GM13976 (cell line): ENCODE measurements around the gene QDPR.
A peak's percentile ranks its signal among the peaks of the same experiment; 100 is the strongest.

Source experiments
- DNase-seq: peaks from one replicate; pipeline ENCODE4 v3.0.0; 2012; ENCODE audit warnings: low spot score
- in situ Hi-C: fragments of 300-500 bp; cut with MboI; formaldehyde crosslinking; loops from one replicate; pipeline ENCODE4 v1.12.0; 2022; ENCODE audit warnings: low sequenced_read_pairs, mixed read lengths, inconsistent platforms; ENCODE audit not compliant: unreplicated experiment
- TF ChIP-seq, protein P1 (sequence below): IDR thresholded peaks from 2 replicates; pipeline ENCODE4 v1.5.1; 2012; ENCODE audit warnings: borderline replicate concordance, mild to moderate bottlenecking; ENCODE audit not compliant: insufficient read depth; ENCODE audit errors: extremely low read depth, missing control alignments, control extremely low read depth

The QDPR gene

GRCh38 chr4:17489123-17489522 lies 22.8 kb downstream of the QDPR start:
- TF ChIP-seq, protein P1, sequence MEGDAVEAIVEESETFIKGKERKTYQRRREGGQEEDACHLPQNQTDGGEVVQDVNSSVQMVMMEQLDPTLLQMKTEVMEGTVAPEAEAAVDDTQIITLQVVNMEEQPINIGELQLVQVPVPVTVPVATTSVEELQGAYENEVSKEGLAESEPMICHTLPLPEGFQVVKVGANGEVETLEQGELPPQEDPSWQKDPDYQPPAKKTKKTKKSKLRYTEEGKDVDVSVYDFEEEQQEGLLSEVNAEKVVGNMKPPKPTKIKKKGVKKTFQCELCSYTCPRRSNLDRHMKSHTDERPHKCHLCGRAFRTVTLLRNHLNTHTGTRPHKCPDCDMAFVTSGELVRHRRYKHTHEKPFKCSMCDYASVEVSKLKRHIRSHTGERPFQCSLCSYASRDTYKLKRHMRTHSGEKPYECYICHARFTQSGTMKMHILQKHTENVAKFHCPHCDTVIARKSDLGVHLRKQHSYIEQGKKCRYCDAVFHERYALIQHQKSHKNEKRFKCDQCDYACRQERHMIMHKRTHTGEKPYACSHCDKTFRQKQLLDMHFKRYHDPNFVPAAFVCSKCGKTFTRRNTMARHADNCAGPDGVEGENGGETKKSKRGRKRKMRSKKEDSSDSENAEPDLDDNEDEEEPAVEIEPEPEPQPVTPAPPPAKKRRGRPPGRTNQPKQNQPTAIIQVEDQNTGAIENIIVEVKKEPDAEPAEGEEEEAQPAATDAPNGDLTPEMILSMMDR = no peak
- in situ Hi-C loops = no loop called here
- no peak for DNase-seq

DNA sequence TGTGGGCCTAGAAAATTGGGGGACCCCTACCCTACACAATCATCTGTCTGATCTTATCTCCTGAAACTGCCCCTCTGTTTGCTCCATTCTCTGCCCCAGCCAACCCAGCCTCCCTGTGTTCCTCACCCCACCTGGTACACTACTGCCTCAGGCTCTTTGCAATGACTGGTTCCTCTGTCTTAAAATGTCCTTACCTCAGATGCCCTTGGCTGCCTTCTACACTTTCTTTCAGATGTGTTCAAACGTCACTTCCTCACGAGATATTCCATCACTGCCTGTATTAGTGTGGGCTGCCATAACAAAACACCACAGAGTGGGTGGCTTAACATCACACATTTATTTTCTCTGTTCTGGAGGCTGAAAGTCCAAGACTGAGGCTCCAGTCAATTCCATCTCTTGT lies 29.2 kb downstream of the QDPR start:
- in situ Hi-C loops = no loop called here
- no peak for DNase-seq
- TF ChIP-seq, protein P1 = no peak

DNA sequence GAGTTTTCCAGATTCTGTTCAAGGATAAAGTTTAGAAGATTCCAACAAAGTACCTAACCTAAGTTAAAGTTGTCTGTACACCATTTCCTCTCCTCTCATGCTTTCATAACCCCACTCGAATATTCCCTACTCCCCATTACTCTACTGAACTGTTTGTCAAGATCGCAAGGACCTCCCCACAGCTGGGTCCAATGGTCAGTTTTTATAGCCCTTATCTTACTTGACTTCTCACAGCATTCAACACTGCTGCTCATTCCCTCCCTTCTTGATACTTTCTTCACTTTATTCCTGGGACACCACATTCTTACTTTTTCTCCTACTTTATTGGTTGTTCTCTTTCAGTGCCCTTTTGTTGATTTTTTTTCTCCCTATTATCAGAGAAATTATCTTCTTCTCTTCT lies 30.9 kb downstream of the QDPR start:
- TF ChIP-seq, protein P1 = no peak
- DNase-seq = no peak
- in situ Hi-C loops = no loop called here

- in situ Hi-C loops = no loop called here
- TF ChIP-seq, protein P1 = no peak
- DNase-seq = no peak
These were observed 31.5 kb downstream of the QDPR start for GRCh38 chr4:17480210-17480927.

GRCh38 chr4:17477774-17478472 lies 34.0 kb downstream of the QDPR start:
- DNase-seq = no peak
- TF ChIP-seq, protein P1 = no peak
- in situ Hi-C loops = no loop called here

DNA sequence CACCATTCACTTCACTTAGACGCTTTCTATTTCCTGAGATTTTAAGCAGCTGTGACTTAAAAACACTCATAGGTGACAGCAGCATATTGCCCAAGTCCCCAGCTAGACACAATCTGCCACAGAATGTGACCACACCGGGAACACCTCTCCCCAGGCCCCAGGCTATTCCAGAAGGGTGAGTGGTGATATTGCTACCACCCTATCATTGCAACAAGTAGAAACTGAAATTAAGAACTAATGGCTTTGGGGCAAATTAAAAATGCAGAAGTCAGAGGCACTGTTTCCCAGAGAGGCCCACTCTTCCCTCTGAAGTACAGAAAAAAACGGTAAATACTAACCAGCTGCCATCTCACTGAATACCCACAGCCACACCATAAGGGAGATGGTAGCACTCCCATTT lies 35.0 kb downstream of the QDPR start:
- in situ Hi-C loops = no loop called here
- peak; percentile 5 for DNase-seq
- TF ChIP-seq, protein P1 = no peak
